Stimulated activated CD8-positive, alpha-beta memory T cell treated with anti-CD3 and anti-CD28 coated beads, Interleukin-15, amount 100 ng/mL, for 1 hour (primary cell): ENCODE data around the gene UBE2V1.
"Not testable (repeated sequence)": the region's sequence is repeated elsewhere in the genome, so short reads cannot be mapped to it uniquely, and the experiment has no call there.

Source experiments
- DNase-seq: peaks from one replicate; pipeline ENCODE4 v3.0.0-alpha.2; 2020; ENCODE audit warnings: low read depth

Gene UBE2V1

GRCh38 chr20:50112512-50113419 is at the start of gene UBE2V1:
Gene UBE2V1 (minus strand): TSS chr20:50113150. CDS start chr20:50113128, 22 bp downstream.
- peak; percentile 76 for DNase-seq

GRCh38 chr20:50161494-50161893 is 48.5 kb upstream of the UBE2V1 start:
- DNase-seq, result not testable (repeated sequence)

- DNase-seq, result peak; percentile 56
Observed at GRCh38 chr20:50153500-50154377, 40.8 kb upstream of the UBE2V1 start, which contains the start of gene PEDS1. Gene PEDS1 (minus strand): TSS chr20:50153723. CDS start chr20:50153637, 86 bp downstream.

DNA sequence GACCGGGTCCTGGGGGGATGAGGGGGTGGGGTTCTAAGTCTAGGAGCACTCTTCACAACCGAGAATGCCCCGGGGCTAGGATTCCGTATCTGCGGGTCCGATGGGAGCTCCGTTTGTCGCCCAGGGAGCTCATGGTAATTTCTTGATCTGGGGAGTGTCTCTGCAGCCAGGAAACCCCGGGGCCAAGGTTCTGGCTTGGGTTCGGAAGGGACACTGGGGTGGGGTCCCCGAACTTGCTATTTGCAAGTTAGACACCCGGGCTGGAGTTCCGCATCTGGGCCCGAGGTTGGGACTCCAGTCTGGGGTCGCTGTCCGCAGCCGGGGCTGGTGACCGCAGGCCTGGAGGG is 40.2 kb upstream of the UBE2V1 start:
- DNase-seq, result no peak

DNA sequence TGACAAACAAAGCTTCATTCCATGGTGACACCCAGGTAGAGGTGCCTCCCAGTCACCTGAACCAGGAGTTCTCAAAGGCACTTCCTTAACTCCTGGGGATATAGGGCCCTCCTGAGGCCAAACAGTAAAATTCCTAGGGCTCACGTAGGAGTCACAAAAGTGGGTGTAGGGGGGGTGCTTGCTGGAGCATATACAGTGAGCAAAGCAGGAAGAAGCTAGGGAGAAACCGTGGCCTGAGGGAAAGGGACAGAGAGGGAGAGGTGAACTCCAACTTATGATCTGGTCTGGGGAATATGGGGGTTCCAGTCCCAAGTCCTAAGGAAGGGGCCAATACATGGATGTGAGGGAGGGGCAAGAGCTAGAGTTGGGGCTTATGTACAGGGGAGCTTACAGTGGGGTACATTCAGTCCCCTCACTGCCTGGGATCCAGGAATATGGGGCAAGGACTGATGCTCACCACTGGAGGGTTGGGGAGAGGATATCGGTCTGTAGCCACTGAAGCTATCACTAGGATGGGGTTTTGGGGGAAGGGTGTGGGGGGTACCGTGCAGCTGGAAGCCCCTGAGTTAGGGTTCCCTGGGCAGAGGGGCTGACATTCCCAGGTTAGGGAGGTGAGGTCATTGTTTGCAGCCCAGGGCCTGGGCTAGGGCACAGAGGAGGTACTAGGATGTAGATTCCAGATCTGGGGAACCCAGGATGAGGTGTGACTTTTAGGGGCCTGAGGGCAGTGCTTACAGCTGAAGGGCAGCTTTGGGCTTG is 39.6 kb upstream of the UBE2V1 start:
- DNase-seq, result no peak

DNA sequence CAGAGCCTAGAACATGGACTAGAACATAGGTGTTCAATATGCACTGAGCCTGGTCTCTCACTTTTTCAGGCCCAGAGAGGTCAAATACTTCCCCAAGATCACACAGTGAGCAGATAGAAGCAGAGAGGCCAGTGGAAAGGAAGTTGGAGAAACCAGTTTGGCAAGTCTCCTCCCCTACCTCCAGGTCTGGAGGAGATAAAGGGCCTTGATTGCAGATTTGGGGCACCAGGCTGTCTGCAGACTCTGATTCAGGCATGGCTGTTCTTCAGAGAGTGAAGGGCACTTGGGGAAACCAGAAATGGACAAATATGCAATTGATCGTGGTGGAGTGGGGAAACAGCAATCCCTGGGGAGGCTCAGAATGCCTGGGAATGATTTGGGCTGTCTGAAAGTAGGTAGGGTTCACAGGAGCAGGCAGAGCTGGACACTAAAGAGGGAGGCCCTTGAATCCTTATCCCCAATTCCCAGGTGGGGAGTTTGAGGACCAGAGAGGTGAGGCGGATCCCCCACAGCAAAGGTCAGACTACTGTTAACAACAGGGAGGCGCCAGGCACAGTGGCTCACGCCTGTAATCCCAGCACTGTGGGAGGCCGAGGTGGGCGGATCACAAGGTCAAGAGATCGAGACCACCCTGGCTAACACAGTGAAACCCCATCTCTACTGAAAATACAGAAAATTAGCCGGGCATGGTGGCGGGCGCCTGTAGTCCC is 38.2 kb upstream of the UBE2V1 start:
- DNase-seq, result no peak

- no peak for DNase-seq
Observed at GRCh38 chr20:50149481-50150254, 36.7 kb upstream of the UBE2V1 start.

DNA sequence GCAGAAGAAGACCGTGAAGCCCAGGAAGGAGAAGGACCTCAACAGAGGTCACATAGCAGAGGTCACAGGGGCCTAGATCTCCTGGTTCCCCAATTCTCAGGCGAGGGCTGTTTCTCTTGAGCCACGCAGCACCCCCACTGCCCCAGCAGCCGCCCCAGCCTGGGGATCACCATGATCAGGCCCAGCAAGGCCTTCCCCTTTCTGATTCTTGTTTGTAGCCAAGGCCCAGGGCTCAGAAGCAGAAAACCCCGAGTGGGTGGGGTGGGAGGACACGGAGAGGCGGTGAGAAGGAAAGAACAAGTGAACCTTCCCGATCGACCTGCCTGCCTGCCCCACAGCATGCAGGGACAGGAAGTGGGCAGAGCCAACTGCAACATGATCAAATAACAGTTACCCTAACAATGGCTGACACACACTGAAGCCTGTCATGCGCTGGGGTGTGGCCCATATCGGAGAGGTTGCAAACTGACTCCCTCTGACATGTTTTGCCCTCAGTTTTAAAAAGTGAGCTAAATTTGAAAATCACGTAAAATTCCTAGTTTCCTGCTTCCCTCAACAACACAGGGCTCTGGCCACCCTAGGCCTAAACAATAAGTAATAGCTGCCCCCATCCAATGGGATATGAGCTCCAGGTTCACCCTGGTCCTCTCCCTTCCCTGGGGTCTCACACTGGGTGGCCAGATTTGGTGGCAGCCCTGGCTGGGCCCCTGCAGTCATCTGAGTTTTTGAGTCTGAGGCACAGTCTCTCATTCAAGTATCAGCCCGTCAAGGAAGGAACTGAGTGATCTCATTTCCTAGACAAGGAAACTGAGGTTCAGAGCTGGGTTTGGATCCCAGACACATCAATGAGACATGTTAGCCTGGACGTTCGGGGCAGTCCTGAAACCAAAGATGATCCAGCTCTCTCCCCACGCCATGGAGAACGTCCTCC is 34.0 kb upstream of the UBE2V1 start:
- DNase-seq, result peak; percentile 46

DNA sequence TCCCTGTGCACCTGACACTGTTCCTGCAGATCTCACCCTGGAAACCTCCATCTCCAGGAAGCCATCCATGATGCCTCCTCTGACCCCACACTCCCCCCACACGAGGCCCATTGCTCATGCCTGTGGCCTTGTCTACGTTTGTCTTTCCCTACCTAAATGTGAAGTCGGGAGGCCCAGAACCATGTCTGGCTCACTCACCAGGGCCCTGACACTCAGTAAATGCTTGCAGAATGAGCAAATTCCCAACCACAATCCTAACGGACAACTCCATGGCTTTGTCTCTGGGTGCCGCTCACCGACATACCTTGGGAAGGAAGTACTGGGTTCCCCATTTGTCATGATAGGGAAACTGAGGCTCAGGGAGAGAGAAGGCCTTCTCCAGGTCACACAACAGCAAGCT is 33.3 kb upstream of the UBE2V1 start:
- DNase-seq, result no peak

DNA sequence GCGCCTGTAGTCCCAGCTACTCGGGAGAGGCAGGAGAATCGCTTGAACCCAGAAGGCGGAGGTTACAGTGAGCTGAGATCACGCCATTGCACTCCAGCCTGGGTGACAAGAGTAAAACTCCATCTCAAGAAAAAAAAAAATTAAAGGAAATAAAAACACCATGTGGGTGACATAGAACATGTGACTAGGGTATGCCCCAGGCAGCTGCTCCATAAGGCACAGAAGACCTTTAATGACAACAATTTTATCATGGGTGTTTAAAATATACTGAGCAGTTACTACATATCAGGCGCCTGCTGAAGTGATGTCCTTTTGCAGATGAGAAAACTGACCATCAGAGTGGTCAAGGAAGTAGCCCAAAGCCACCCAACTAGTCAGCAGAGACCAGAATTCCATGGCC is 32.6 kb upstream of the UBE2V1 start:
- DNase-seq, result no peak

- no peak for DNase-seq
Observed at GRCh38 chr20:50144362-50144761, 31.4 kb upstream of the UBE2V1 start.

DNA sequence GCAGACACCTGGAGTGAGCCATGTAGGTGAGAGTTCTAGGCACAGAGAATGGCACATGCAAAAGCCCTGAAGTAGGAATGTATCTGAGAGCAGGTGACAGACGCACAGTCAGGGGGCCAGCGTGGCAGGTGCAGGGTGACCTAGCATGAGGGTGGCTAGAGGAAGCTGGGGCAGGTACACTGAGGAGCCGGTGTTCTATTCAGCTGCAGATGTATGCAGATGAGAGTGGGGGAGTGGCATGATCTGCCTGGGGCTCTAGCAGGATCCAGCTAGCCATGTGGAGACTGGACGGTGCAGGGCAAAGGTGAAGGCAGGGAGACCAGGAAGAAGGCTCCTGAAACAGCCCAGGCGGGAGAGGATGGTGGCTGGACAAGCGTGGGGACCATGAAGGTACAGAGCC is 29.9 kb upstream of the UBE2V1 start:
- DNase-seq, result no peak

DNA sequence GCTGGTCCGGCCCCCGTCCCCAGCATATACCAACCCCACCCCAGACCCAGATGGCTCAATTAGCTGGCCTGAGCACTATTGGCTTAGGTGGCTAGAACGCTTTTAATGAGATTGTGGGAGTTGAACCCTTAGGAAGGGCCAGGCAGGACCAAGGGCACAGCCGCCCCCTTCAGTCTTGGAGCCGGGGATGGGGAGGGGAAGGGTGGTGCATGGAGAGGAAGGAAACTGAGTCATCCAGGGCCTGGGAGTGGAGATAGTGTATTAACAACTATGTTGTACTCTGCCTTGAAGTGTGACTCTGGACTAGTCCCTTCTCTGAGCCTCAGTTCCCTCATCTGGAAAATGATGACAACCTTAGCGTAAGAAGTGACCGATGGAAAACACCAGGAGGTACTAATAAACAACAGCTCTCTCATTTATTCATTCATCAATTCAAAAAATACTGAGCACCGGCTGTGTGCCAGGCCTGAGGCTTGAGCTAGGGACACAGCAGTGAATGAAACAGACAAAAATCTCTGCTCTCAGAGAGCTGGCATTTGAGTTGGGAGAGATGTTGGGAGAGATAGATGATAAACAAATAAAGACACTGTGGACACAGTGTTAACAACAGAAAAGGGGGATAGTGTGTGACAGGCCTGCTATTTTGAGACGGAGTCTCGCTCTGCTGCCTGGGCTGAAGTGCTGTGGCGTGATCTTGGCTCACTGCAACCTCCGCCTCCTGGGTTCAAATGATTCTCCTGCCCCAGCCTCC is 29.0 kb upstream of the UBE2V1 start:
- no peak for DNase-seq

GRCh38 chr20:50141018-50141675 is 28.2 kb upstream of the UBE2V1 start:
- DNase-seq, result no peak

GRCh38 chr20:50140339-50140859 is 27.4 kb upstream of the UBE2V1 start:
- DNase-seq, result no peak

DNA sequence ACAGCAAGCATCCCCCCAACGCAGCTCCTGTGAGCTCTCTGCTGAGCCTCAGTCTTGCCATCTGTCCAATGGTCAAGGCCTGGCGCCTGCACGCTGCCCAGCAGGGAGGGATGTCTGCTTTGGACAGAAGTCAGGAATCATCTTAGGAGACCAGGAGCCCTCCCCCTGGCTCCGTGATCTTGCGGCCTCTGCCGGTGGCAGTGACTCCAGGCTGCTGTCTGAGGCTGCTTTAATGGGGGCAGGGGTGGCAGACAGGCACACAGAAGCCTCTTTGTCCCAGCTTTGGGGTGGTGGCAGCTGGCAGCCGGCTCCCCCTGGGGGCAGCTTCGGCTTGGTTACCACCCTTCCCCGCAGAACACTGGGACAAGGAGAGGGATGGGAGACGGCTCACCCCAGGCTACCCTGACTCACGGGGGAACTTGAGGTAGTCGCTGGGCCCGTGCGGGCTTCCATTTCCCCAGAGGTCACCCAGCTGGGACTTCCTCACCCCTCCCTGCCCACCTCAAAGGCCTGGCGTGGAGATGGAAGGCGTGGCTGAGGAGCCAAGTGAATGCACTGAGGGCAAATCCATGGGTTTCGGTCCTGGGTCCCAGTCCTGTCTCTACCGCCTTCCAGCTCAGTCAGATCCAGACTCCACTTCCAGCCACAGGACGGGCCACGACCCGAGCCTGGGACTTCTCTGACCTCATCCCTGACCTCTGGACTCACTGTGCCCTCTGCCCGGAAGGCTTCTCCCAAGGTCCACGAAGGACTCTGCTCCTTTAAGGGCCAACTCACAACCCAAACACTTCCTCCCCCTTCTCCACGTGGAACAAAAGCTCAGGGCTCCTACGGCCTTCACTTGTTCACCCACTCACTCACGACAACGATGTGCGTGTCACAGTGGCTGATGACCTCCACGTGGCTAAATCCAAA is 25.8 kb upstream of the UBE2V1 start:
- no peak for DNase-seq

- DNase-seq, result no peak
Observed at GRCh38 chr20:50138120-50138478, 25.1 kb upstream of the UBE2V1 start.
